Measurements from ENCODE around the gene TOP3A. TPM values are rescaled to one million over a fixed set of nuclear protein-coding genes. Genes with fewer than 3 reads are reported as not detected.

The TOP3A gene
- polyA plus RNA-seq, 1 donor (not counting 4 experiments of a cell fraction or from before 2014, with no cell fraction given) = 11.6 TPM

DNA sequence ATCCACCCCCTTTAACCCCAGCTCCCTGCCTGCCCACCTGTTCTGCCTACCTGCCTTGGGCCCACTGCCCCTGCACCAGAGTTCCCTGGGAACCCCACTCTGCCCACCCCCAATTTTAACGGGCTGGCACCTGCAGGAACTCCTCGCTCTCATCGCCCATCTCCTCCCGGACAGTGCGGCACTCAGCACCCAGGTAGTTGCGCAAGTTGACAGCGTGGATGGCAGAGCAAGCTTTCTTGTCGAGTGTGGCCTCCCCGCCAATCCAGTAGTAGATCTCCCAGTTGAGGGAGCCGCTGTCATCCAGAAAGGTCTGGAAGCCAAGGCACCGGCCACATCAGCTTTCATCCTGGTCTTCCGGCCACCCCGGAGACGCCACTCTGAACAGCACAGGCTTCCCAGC, 64.1 kb downstream of the TOP3A start:
- Histone ChIP-seq H3K4me3 (ENCODE audit: control insufficient read depth in 2 of 3, extremely low read depth in 1 of 3, insufficient read depth in 2 of 3, low read depth in 1 of 3, low read length in 3 of 3) (no peak overlapping the region), H3K36me3 (ENCODE audit: control insufficient read depth in 2 of 2, extremely low read depth in 1 of 2, insufficient read depth in 2 of 2, low read length in 2 of 2) (peaks cover 73 to 74% of the 10 kb centered on the region in 2 experiments), H3K9ac (ENCODE audit: control insufficient read depth, extremely low read depth, insufficient read depth, low read length) (no peak overlapping the region), H3K9me3 (ENCODE audit: control insufficient read depth, low read depth, low read length) (no peaks in the 10 kb centered on the region), H2AFZ (ENCODE audit: control insufficient read depth, low read length) (no peak overlapping the region), H3K9me1 (ENCODE audit: control insufficient read depth, extremely low read depth, insufficient read depth, low read length) (no peaks in the 10 kb centered on the region), H3K27ac (ENCODE audit: control insufficient read depth, insufficient read depth, low read length) (no peak overlapping the region), H3K4me1 (ENCODE audit: control insufficient read depth, extremely low read depth, insufficient read depth, low read length) (peaks cover 27% of the 10 kb centered on the region), H4K20me1 (ENCODE audit: control insufficient read depth, extremely low read depth, insufficient read depth, low read length) (peaks cover 23% of the 10 kb centered on the region), H3K27me3 (ENCODE audit: control insufficient read depth, extremely low read depth, insufficient read depth, low read length) (no peaks in the 10 kb centered on the region), H3K4me2 (ENCODE audit: control insufficient read depth, extremely low read depth, insufficient read depth, low read depth, low read length) (no peak overlapping the region), H3K79me2 (ENCODE audit: control insufficient read depth, insufficient read depth, low read length) (peaks cover 27% of the 10 kb centered on the region)
- dilution Hi-C loops (cut with MboI; ENCODE audit: extremely low pct_ligation_motif_present, low sequenced_read_pairs) = no loop called here
- TF ChIP-seq, protein P1, sequence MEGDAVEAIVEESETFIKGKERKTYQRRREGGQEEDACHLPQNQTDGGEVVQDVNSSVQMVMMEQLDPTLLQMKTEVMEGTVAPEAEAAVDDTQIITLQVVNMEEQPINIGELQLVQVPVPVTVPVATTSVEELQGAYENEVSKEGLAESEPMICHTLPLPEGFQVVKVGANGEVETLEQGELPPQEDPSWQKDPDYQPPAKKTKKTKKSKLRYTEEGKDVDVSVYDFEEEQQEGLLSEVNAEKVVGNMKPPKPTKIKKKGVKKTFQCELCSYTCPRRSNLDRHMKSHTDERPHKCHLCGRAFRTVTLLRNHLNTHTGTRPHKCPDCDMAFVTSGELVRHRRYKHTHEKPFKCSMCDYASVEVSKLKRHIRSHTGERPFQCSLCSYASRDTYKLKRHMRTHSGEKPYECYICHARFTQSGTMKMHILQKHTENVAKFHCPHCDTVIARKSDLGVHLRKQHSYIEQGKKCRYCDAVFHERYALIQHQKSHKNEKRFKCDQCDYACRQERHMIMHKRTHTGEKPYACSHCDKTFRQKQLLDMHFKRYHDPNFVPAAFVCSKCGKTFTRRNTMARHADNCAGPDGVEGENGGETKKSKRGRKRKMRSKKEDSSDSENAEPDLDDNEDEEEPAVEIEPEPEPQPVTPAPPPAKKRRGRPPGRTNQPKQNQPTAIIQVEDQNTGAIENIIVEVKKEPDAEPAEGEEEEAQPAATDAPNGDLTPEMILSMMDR (optimal IDR thresholded peaks at IDR 0.05 in 1 of 3, IDR thresholded peaks at IDR 0.05 in 1 of 3, conservative IDR thresholded peaks at IDR 0.05 in 1 of 3; ENCODE audit: extremely low read depth in 1 of 3, insufficient read depth in 2 of 3, low read length in 3 of 3) = no peak
- TF ChIP-seq EZH2 (IDR thresholded peaks at IDR 0.05; ENCODE audit: low read length) = no peak
- no peak for FAIRE-seq
- DNase-seq (ENCODE audit: low read depth, low spot score) = no peak

DNA sequence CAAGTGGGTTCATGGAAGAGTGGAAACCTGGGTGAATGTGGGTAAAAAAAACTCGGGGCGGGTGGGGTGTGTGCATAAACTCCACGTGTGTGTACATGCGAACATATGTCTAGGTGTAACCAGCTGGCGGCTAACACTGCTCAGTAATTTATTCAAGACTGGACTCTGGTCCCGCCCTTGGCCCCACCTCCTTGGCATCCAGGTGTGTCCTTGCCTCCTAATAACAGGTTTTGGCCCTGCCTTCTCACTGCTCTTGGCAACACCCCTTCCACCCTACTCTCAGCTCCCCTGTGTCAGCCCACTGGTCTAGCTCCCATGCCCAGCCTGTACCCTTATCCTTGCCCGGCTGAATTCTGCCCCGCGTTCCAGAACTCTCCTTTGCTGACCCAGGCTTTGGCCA, 64.5 kb downstream of the TOP3A start:
- Histone ChIP-seq H3K9ac (ENCODE audit: control insufficient read depth, extremely low read depth, insufficient read depth, low read length) (no peak overlapping the region), H2AFZ (ENCODE audit: control insufficient read depth, low read length) (no peak overlapping the region), H3K4me2 (ENCODE audit: control insufficient read depth, extremely low read depth, insufficient read depth, low read depth, low read length) (no peak overlapping the region), H3K9me3 (ENCODE audit: control insufficient read depth, low read depth, low read length) (no peaks in the 10 kb centered on the region), H3K4me3 (ENCODE audit: control insufficient read depth in 2 of 3, extremely low read depth in 1 of 3, insufficient read depth in 2 of 3, low read depth in 1 of 3, low read length in 3 of 3) (no peak overlapping the region), H3K27me3 (ENCODE audit: control insufficient read depth, extremely low read depth, insufficient read depth, low read length) (no peaks in the 10 kb centered on the region), H3K27ac (ENCODE audit: control insufficient read depth, insufficient read depth, low read length) (no peak overlapping the region), H3K4me1 (ENCODE audit: control insufficient read depth, extremely low read depth, insufficient read depth, low read length) (peaks cover 27% of the 10 kb centered on the region), H4K20me1 (ENCODE audit: control insufficient read depth, extremely low read depth, insufficient read depth, low read length) (peaks cover 23% of the 10 kb centered on the region), H3K36me3 (ENCODE audit: control insufficient read depth in 2 of 2, extremely low read depth in 1 of 2, insufficient read depth in 2 of 2, low read length in 2 of 2) (peaks cover 73 to 75% of the 10 kb centered on the region in 2 experiments), H3K79me2 (ENCODE audit: control insufficient read depth, insufficient read depth, low read length) (peaks cover 22% of the 10 kb centered on the region), H3K9me1 (ENCODE audit: control insufficient read depth, extremely low read depth, insufficient read depth, low read length) (no peaks in the 10 kb centered on the region)
- peak; percentile 81 for FAIRE-seq
- dilution Hi-C loops (cut with MboI; ENCODE audit: extremely low pct_ligation_motif_present, low sequenced_read_pairs) = no loop called here
- no peak for DNase-seq (ENCODE audit: low read depth, low spot score)
- TF ChIP-seq EZH2 (IDR thresholded peaks at IDR 0.05; ENCODE audit: low read length) = no peak
- TF ChIP-seq, protein P1 (optimal IDR thresholded peaks at IDR 0.05 in 1 of 3, IDR thresholded peaks at IDR 0.05 in 1 of 3, conservative IDR thresholded peaks at IDR 0.05 in 1 of 3; ENCODE audit: extremely low read depth in 1 of 3, insufficient read depth in 2 of 3, low read length in 3 of 3) = no peak

Measured in keratinocyte (primary cell).